ENCODE data around the gene ALPK3.

ALPK3 gene

GRCh38 chr15:84790676-84791075 lies 26.5 kb upstream of the ALPK3 start:
- no peak for DNase-seq (ENCODE audit: low read depth)
- TF ChIP-seq, protein P1, sequence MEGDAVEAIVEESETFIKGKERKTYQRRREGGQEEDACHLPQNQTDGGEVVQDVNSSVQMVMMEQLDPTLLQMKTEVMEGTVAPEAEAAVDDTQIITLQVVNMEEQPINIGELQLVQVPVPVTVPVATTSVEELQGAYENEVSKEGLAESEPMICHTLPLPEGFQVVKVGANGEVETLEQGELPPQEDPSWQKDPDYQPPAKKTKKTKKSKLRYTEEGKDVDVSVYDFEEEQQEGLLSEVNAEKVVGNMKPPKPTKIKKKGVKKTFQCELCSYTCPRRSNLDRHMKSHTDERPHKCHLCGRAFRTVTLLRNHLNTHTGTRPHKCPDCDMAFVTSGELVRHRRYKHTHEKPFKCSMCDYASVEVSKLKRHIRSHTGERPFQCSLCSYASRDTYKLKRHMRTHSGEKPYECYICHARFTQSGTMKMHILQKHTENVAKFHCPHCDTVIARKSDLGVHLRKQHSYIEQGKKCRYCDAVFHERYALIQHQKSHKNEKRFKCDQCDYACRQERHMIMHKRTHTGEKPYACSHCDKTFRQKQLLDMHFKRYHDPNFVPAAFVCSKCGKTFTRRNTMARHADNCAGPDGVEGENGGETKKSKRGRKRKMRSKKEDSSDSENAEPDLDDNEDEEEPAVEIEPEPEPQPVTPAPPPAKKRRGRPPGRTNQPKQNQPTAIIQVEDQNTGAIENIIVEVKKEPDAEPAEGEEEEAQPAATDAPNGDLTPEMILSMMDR (IDR thresholded peaks at IDR 0.05; ENCODE audit: insufficient read depth, low read depth, low read length, missing control alignments): no peak
- no peak overlapping the region for H3K4me3 ChIP-seq (ENCODE audit: low read length)

- TF ChIP-seq, protein P1 (IDR thresholded peaks at IDR 0.05; ENCODE audit: insufficient read depth, low read depth, low read length, missing control alignments): no peak
- no peak for DNase-seq (ENCODE audit: low read depth)
- no peak overlapping the region for H3K4me3 ChIP-seq (ENCODE audit: low read length)
Observed at GRCh38 chr15:84791763-84792162, 25.4 kb upstream of the ALPK3 start.

- TF ChIP-seq, protein P1 (IDR thresholded peaks at IDR 0.05; ENCODE audit: insufficient read depth, low read depth, low read length, missing control alignments): no peak
- no peak for DNase-seq (ENCODE audit: low read depth)
- no peak overlapping the region for H3K4me3 ChIP-seq (ENCODE audit: low read length)
Observed at GRCh38 chr15:84793431-84794161, 23.6 kb upstream of the ALPK3 start.

DNA sequence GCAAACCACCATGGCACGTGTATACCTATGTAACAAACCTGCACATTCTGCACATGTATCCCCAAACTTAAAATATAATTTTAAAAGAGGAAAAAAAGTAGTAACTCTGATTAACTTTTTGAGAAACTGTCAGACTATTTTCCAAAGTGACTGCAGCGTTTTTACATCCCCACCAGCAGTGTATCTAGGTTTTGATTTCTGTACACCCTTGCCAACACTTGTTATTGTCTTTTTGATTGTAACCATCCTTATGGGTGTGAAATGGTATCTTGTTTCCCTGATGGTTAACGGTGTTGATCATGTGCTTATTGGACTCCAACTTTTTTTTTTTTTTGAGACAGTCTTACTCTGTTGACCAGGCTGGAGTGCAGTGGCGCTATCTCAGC lies 23.0 kb upstream of the ALPK3 start:
- TF ChIP-seq, protein P1 (IDR thresholded peaks at IDR 0.05; ENCODE audit: insufficient read depth, low read depth, low read length, missing control alignments): no peak
- no peak overlapping the region for H3K4me3 ChIP-seq (ENCODE audit: low read length)
- no peak for DNase-seq (ENCODE audit: low read depth)

DNA sequence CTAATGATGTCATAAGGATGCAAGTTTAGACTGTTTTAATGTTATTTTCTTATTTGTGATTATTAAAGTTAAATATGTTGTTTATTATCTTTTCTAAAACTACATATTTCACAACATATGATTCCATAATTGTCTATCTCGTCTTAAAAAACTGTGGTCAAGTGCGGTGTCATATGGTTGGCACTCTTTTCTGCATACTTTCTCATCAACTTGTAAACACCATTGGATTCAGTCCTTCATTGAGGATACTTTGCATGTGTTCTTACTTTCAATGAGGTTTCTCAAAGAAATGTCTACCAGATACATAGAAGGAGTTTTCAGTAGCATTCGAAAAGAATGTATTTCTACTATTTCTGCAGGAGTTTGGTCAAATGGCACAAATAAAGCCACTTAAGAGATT lies 22.0 kb upstream of the ALPK3 start:
- no peak for DNase-seq (ENCODE audit: low read depth)
- no peak overlapping the region for H3K4me3 ChIP-seq (ENCODE audit: low read length)
- TF ChIP-seq, protein P1 (IDR thresholded peaks at IDR 0.05; ENCODE audit: insufficient read depth, low read depth, low read length, missing control alignments): no peak

DNA sequence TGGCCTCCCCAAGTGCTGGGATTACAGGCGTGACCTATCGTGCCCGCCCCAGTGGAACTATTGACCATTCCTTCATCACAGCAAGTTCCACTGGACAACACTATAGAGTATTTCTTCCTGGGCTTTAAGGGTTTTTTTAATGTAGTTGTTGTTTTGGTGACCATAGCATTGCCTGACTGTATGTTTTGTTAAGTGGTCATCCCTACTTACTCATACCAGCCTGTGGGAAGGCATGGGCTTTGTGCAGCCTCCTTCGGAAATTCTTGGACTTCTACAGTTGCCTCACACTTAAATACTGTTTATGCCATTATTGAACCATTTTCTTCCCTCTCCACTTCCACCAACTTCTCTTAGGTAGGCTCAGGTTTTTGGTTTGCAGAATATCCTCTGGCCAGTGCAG lies 19.9 kb upstream of the ALPK3 start:
- no peak overlapping the region for H3K4me3 ChIP-seq (ENCODE audit: low read length)
- no peak for DNase-seq (ENCODE audit: low read depth)
- TF ChIP-seq, protein P1 (IDR thresholded peaks at IDR 0.05; ENCODE audit: insufficient read depth, low read depth, low read length, missing control alignments): no peak

- no peak overlapping the region for H3K4me3 ChIP-seq (ENCODE audit: low read length)
- TF ChIP-seq, protein P1 (IDR thresholded peaks at IDR 0.05; ENCODE audit: insufficient read depth, low read depth, low read length, missing control alignments): no peak
- no peak for DNase-seq (ENCODE audit: low read depth)
Observed at GRCh38 chr15:84797801-84798200, 19.4 kb upstream of the ALPK3 start.

All from epithelial cell of esophagus (primary cell).